Endothelial cell of umbilical vein (primary cell): ENCODE results near the gene ZDHHC7. TPM values are rescaled to one million over a fixed set of nuclear protein-coding genes. Genes with fewer than 3 reads are reported as not detected.

ENCODE experiments used
- BruUV-seq: library from RNA; stranded (reverse); fragments of 400-500 nt; replicated peaks from 2 replicates; lab custom pipeline; 2021; lab: Mats Ljungman, UMichigan
- CTCF ChIA-PET: fragments of 300-600, 350-600 bp; sonication (Branson Sonifier 250); formaldehyde crosslinking; loops from one replicate; lab custom pipeline; 2021; ENCODE audit warnings: antibody characterized with exemption, inconsistent platforms; lab: Charles Lee
- POLR2A ChIA-PET: fragments of 300-600, 350-600 bp; sonication (Branson Sonifier 250); formaldehyde crosslinking; loops from one replicate; lab custom pipeline; 2021; ENCODE audit warnings: antibody characterized with exemption, inconsistent platforms; lab: Charles Lee
- DNase-seq: peaks from one replicate; pipeline ENCODE4 v3.0.0-alpha.2; 2011; ENCODE audit warnings: low read depth, low spot score
- FAIRE-seq: peaks from 2 replicates; lab custom pipeline; 2011; peaks lifted over from hg19 to GRCh38; lab: Jason Lieb, UNC
- H2AFZ ChIP-seq: 2 replicates; pipeline ENCODE4 v1.6.0; 2012; ENCODE audit warnings: low read depth, low read length, control low read depth, inconsistent platforms
- H3K27ac ChIP-seq: 2 replicates; pipeline ENCODE4 v1.5.1; 2011; ENCODE audit warnings: low read depth, mild to moderate bottlenecking, control low read depth, low read length, moderate library complexity; ENCODE audit not compliant: insufficient read depth
- H3K27me3 ChIP-seq, 2 experiments: 2 replicates each; pipeline versions ENCODE4 v1.6.0 to v1.6.1; 2011; ENCODE audit warnings: low read length in 2 of 2, mixed read lengths in 1 of 2; ENCODE audit not compliant: control insufficient read depth in 2 of 2, insufficient read depth in 2 of 2
- H3K36me3 ChIP-seq, 2 experiments: 2 replicates in 1 of 2; 3 replicates in 1 of 2; pipeline ENCODE4 v1.5.1; 2011; ENCODE audit warnings: low read length in 2 of 2, mild to moderate bottlenecking in 1 of 2, moderate library complexity in 1 of 2; ENCODE audit not compliant: control insufficient read depth in 2 of 2, insufficient read depth in 2 of 2; ENCODE audit errors: extremely low read depth in 1 of 2
- H3K4me1 ChIP-seq: 3 replicates; pipeline ENCODE4 v1.5.1; 2011; ENCODE audit warnings: mild to moderate bottlenecking, low read length; ENCODE audit not compliant: control insufficient read depth, insufficient read depth; ENCODE audit errors: extremely low read depth
- H3K4me2 ChIP-seq: 2 replicates; pipeline ENCODE4 v1.6.1; 2011; ENCODE audit warnings: low read length, control low read depth, mixed read lengths; ENCODE audit not compliant: insufficient read depth
- H3K4me3 ChIP-seq, 3 experiments: fragments of 200-600 bp in 1 of 3; sonication (generic), shearing (Covaris generic) in 1 of 3; replicated peaks in 1 of 3; 2 replicates each; pipeline ENCODE4 v1.5.1; 2011 to 2016; ENCODE audit warnings: control low read depth in 3 of 3, low read length in 3 of 3, mild to moderate bottlenecking in 2 of 3, inconsistent platforms in 1 of 3, low read depth in 1 of 3, moderate library complexity in 1 of 3; ENCODE audit not compliant: insufficient read depth in 1 of 3
- H3K79me2 ChIP-seq: 2 replicates; pipeline ENCODE4 v1.6.0; 2012; ENCODE audit warnings: low read length, inconsistent platforms; ENCODE audit not compliant: control insufficient read depth, insufficient read depth
- H3K9ac ChIP-seq: replicated peaks from 2 replicates; pipeline ENCODE3; 2011; ENCODE audit warnings: low read length, control low read depth; ENCODE audit not compliant: insufficient read depth; ENCODE audit errors: extremely low read depth
- H3K9me1 ChIP-seq: replicated peaks from 3 replicates; pipeline ENCODE4 v1.6.0; 2011; ENCODE audit warnings: mild to moderate bottlenecking, low read length; ENCODE audit not compliant: control insufficient read depth, insufficient read depth; ENCODE audit errors: extremely low read depth
- H3K9me3 ChIP-seq: replicated peaks from 2 replicates; pipeline ENCODE4 v1.5.1; 2012; ENCODE audit warnings: low read length, inconsistent platforms; ENCODE audit not compliant: control insufficient read depth, insufficient read depth
- H4K20me1 ChIP-seq: replicated peaks from 2 replicates; pipeline ENCODE3; 2011; ENCODE audit warnings: mild to moderate bottlenecking, low read length; ENCODE audit not compliant: control insufficient read depth, insufficient read depth; ENCODE audit errors: extremely low read depth
- CTCF ChIP-seq, 2 donors: IDR thresholded peaks; 1 replicate in 1 of 2; 2 replicates in 1 of 2; pipeline ENCODE4 v1.5.1; 2011; ENCODE audit warnings: low read length in 2 of 2, mild to moderate bottlenecking in 2 of 2, moderate library complexity in 2 of 2, control low read depth in 1 of 2, inconsistent platforms in 1 of 2, low read depth in 1 of 2; ENCODE audit not compliant: insufficient read depth in 1 of 2; ENCODE audit errors: extremely low read depth in 1 of 2
- EZH2 ChIP-seq: IDR thresholded peaks from 2 replicates; pipeline ENCODE4 v1.6.1; 2012; ENCODE audit warnings: borderline replicate concordance, low read depth, mild to moderate bottlenecking, moderate library complexity, low read length, inconsistent platforms; ENCODE audit not compliant: severe bottlenecking
- GATA2 ChIP-seq: IDR thresholded peaks from 2 replicates; pipeline ENCODE4 v1.7.0; 2011; ENCODE audit warnings: low read depth, mild to moderate bottlenecking, moderate library complexity, mixed read lengths, low read length; ENCODE audit not compliant: insufficient read length, insufficient read depth
- MYC ChIP-seq: IDR thresholded peaks from one replicate; pipeline ENCODE4 v1.6.1; 2011; ENCODE audit warnings: mild to moderate bottlenecking, low read depth, low read length
- POLR2A ChIP-seq: IDR thresholded peaks from 2 replicates; pipeline ENCODE4 v1.6.1; 2012; ENCODE audit warnings: low read depth, mild to moderate bottlenecking, control low read depth, low read length
- POLR2AphosphoS5 ChIP-seq: IDR thresholded peaks from 2 replicates; pipeline ENCODE4 v1.6.1; 2012; ENCODE audit warnings: low read depth, mild to moderate bottlenecking, control low read depth, low read length, moderate library complexity; ENCODE audit not compliant: insufficient read depth
- dilution Hi-C: fragments of 300-500 bp; cut with MboI; formaldehyde crosslinking; loops from one replicate; pipeline ENCODE4 v1.15.0; 2019; ENCODE audit warnings: low sequenced_read_pairs; ENCODE audit not compliant: extremely low pct_ligation_motif_present
- intact Hi-C: fragments of 100-400 bp; cut with micrococcal nuclease; formaldehyde crosslinking; loops from one replicate; pipeline ENCODE4 v1.10.0; 2022
- polyA plus RNA-seq, 4 experiments: library from polyadenylated mRNA; depleted of rRNA in 3 of 4; stranded (reverse) in 3 of 4; unstranded in 1 of 4; fragments of >200 nt; gene quantifications; 2 replicates each; pipeline versions ENCODE4 v1.2.1 to v1.2.3, GENCODE V29; 2011 to 2012; ENCODE audit warnings: missing spikeins in 1 of 4
- total RNA-seq: library from RNA; stranded (reverse); gene quantifications from 2 replicates; pipeline ENCODE4 v1.2.3, GENCODE V29; 2021
- TF ChIP-seq, protein P1 (sequence below): IDR thresholded peaks from 2 replicates; pipeline ENCODE4 v1.6.1; 2011; ENCODE audit not compliant: insufficient read depth, insufficient read length

The ZDHHC7 gene
- total and polyA plus RNA-seq, 2 donors (not counting 3 experiments of a cell fraction or from before 2014, with no cell fraction given) = 44.1 to 46.2 TPM

DNA sequence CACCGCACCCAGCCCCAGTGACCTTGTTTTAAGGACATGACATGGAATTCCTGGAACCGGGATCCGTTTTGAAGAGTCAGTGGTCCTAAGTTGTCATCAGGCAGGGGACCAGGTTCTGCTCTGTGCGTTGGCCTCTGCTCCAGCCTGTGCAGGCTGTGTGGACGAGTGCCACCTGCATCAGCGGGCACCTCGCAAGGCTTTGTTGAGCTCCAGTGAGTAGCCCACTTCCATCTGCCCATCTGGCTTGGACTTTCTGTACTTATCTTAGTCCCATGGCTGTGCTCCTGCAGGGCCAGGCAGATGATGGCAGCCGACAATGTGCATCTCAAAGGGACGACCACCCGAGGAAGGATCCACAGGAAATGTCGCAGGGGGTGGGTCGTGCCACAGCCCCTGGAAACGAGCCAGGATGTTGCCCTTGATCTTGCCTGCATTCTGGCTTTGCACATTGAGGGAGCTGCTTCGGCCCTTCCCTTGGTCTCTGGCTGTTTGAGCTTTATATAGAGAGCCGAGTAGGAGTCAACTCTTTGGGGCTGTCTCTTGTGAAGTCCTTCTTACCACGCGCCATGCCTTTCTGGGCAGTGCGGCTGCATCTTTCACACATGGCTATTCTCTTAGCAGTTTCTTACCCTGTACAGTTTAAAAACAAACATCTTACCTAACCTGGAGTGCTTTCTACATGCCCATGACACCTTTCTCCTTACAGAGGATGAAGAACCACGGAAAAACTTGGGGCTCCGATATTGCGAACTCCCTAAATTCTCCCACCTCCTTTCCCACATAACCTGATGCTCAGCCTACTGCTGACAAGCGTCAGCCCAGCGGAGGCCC lies 34.5 kb upstream of the ZDHHC7 start:
- DNase-seq = no peak
- Histone ChIP-seq H2AFZ (no peak overlapping the region), H3K27ac (no peak overlapping the region), H3K9me1 (no peaks in the 10 kb centered on the region), H3K27me3 (no peaks in the 10 kb centered on the region), H3K79me2 (no peaks in the 10 kb centered on the region), H3K36me3 (no peaks in the 10 kb centered on the region), H3K4me1 (no peaks in the 10 kb centered on the region), H3K9me3 (no peaks in the 10 kb centered on the region), H3K9ac (no peak overlapping the region), H4K20me1 (no peaks in the 10 kb centered on the region), H3K4me2 (no peak overlapping the region), H3K4me3 (no peak overlapping the region)
- TF ChIP-seq, protein P1, sequence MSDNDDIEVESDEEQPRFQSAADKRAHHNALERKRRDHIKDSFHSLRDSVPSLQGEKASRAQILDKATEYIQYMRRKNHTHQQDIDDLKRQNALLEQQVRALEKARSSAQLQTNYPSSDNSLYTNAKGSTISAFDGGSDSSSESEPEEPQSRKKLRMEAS = no peak
- TF ChIP-seq MYC (no peak), GATA2 (no peak), POLR2AphosphoS5 (no peak), EZH2 (no peak), CTCF (IDR thresholded peaks at IDR 0.05; ENCODE audit: extremely low read depth in 1 of 2, insufficient read depth in 1 of 2, low read depth in 1 of 2, low read length in 2 of 2) (no peak), POLR2A (no peak)
- dilution Hi-C loops (no loop called here), intact Hi-C loops (no loop called here)
- CTCF ChIA-PET = interaction anchor here (1.2 to 2.6 kb wide), 3 partner anchors 10 to 41 kb away, joined by 3 to 15 read pairs (median 11); partner anchors contain the start of gene KIAA0513
- POLR2A ChIA-PET = no interaction called here
- FAIRE-seq = no peak
- no TSS peak for BruUV-seq
